ENCODE results near the gene RCC1. TPM values are rescaled to one million over a fixed set of nuclear protein-coding genes. Genes with fewer than 3 reads are reported as not detected.
"Not testable (repeated sequence)": the region's sequence is repeated elsewhere in the genome, so short reads cannot be mapped to it uniquely, and the experiment has no call there.

RCC1 gene
- total and polyA plus RNA-seq, 4 donors, result 2.2 to 21.8 (median 18.5) TPM

DNA sequence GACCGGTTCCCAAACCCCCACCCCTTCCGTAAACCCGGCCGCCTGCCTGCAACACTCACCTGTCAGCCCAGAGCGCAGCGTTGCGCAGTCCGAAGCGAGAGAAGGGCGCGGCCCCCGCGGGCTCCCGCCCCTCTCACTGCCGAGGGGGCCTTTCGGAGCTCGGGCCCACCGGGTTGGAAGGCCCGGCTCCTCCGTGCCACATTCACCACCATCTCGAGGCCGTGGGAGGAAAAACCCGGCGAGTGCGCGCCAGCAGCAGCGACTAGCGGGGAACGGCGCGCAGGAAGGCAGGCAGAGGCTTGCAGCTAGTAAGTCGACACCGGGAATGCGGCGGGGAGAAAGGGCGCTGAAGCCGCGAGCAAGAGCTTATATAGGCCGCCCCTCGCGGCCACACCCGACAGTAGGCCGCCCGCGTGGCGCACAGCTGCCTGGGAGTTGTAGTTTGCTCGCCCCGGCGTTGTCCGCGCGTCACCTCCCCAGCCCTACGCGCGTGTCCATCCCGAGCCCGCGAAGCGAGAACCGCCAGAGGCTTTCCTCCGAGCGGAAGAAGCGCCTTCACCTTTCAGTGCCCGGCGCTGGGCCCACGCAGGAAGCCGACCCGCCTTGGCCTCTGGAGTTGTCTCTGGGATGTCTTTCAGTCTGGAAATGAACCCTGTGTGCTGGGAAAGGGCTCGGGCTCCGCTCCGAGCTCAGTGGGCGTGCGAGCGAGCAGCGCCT is 75.8 kb downstream of the RCC1 start (continued):
- TF ChIP-seq, protein P1, sequence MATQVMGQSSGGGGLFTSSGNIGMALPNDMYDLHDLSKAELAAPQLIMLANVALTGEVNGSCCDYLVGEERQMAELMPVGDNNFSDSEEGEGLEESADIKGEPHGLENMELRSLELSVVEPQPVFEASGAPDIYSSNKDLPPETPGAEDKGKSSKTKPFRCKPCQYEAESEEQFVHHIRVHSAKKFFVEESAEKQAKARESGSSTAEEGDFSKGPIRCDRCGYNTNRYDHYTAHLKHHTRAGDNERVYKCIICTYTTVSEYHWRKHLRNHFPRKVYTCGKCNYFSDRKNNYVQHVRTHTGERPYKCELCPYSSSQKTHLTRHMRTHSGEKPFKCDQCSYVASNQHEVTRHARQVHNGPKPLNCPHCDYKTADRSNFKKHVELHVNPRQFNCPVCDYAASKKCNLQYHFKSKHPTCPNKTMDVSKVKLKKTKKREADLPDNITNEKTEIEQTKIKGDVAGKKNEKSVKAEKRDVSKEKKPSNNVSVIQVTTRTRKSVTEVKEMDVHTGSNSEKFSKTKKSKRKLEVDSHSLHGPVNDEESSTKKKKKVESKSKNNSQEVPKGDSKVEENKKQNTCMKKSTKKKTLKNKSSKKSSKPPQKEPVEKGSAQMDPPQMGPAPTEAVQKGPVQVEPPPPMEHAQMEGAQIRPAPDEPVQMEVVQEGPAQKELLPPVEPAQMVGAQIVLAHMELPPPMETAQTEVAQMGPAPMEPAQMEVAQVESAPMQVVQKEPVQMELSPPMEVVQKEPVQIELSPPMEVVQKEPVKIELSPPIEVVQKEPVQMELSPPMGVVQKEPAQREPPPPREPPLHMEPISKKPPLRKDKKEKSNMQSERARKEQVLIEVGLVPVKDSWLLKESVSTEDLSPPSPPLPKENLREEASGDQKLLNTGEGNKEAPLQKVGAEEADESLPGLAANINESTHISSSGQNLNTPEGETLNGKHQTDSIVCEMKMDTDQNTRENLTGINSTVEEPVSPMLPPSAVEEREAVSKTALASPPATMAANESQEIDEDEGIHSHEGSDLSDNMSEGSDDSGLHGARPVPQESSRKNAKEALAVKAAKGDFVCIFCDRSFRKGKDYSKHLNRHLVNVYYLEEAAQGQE (IDR thresholded peaks at IDR 0.05), result peak; percentile 96
- peak in 1 of 2 donors; percentile 36 for TF ChIP-seq RXRA (IDR thresholded peaks at IDR 0.05)
- peak; percentile 53 for TF ChIP-seq SP1 (IDR thresholded peaks at IDR 0.05)
- no peak for TF ChIP-seq FOXA1 (IDR thresholded peaks at IDR 0.05)

DNA sequence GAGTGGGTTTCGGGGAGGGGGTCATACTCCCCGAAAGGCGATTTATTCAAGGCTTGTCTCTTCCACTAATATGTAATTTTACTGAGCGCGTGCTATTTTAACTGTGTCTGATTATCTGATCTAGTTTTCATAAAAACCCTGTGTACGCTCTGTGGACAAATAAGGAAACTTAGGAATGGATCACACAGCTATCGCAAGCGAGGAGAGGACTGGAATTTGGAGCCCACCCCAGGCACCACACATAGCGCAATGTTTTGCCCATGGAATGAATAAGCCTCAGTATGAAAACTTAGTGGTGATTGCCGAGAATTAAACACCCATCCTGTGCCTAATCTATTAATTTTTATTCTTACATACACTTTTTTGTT is 76.4 kb downstream of the RCC1 start:
- H3K36me3 ChIP-seq (ENCODE audit: control insufficient read depth in 4 of 4, insufficient read depth in 3 of 4, low read depth in 1 of 4, low read length in 3 of 4), result peaks cover 2 to 19% (median 15%) of the 10 kb centered on the region in 4 donors
- peaks cover 0 to 28% (median 13%) of the 10 kb centered on the region in 4 donors for H3K4me1 ChIP-seq (ENCODE audit: control insufficient read depth in 4 of 4, insufficient read depth in 4 of 4, low read length in 3 of 4)
- WGBS, result 2% methylated on average over 10 of the region's 10 CpGs
- no peak for TF ChIP-seq JUND (IDR thresholded peaks at IDR 0.05)
- TF ChIP-seq, protein P2, sequence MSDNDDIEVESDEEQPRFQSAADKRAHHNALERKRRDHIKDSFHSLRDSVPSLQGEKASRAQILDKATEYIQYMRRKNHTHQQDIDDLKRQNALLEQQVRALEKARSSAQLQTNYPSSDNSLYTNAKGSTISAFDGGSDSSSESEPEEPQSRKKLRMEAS (IDR thresholded peaks at IDR 0.05), result no peak
- H3K4me3 ChIP-seq (ENCODE audit: low read depth in 1 of 3, low read length in 3 of 3), result peak overlapping the region; percentile 70 to 89 (median 79)
- no peaks in the 10 kb centered on the region for H3K9me3 ChIP-seq (ENCODE audit: control insufficient read depth in 4 of 4, low read length in 3 of 4)
- peak overlapping the region; percentile 81 to 89 for H3K27ac ChIP-seq (ENCODE audit: low read depth in 1 of 2, low read length in 2 of 2)
- H3K27me3 ChIP-seq (ENCODE audit: control insufficient read depth in 4 of 4, insufficient read depth in 4 of 4, low read length in 3 of 4), result no peaks in the 10 kb centered on the region
- no peak for DNase-seq (ENCODE audit: low spot score)
- peak overlapping the region; percentile 53 to 77 for H3K9ac ChIP-seq (ENCODE audit: low read depth in 1 of 2, low read length in 2 of 2)

DNA sequence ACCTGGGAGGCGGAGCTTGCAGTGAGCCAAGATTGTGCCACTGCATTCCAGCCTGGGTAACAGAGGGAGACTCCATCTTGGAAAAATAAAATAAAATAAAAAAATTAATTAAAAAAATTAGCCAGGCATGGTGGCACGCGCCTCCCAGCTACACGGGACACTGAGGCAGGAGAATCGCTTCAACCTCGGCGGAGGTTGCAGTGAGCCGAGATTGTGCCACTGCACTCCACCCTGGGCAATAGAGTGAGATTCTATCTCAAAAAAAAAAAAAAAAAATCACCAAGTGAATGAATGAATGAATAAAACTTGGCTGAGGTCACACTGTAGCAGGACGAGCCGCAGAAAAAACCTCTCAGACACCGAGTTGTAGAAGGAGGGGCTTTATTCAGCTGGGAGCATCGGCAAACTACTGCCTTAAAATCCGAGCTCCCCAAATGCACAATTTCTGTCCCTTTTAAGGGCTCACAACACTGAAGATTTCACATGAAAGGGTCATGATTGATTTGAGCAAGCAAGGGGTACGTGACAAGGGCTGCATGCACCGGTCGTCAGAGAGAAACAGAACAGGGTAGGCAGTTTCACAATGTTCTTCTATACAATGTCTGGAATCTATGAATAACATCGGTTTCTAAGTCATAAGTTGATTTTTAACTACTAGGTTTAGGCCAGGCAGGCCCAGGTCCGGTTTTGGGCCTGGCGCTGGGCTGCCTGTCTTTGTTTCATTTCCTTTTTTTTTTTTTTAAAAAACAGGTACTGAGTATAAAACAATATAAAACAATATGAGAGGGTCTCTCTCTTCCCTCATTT is 80.9 kb downstream of the RCC1 start:
- H3K27ac ChIP-seq (ENCODE audit: low read depth in 1 of 2, low read length in 2 of 2); H3K27me3 ChIP-seq (ENCODE audit: control insufficient read depth in 4 of 4, insufficient read depth in 4 of 4, low read length in 3 of 4); H3K9ac ChIP-seq (ENCODE audit: low read depth in 1 of 2, low read length in 2 of 2); H3K36me3 ChIP-seq (ENCODE audit: control insufficient read depth in 4 of 4, insufficient read depth in 3 of 4, low read depth in 1 of 4, low read length in 3 of 4); DNase-seq (ENCODE audit: low spot score); H3K4me3 ChIP-seq (ENCODE audit: low read depth in 1 of 3, low read length in 3 of 3); H3K9me3 ChIP-seq (ENCODE audit: control insufficient read depth in 4 of 4, low read length in 3 of 4): not testable (repeated sequence)
- peaks cover 0 to 11% (median 4%) of the 10 kb centered on the region in 4 donors for H3K4me1 ChIP-seq (ENCODE audit: control insufficient read depth in 4 of 4, insufficient read depth in 4 of 4, low read length in 3 of 4)
- 94% methylated on average over 19 of the region's 19 CpGs for WGBS

Small RNA genes within 50 kb of the gene (small RNA-seq; reads per million reads assigned to genes)
- gene RNU6ATAC27P (not detected), gene SNORA16A (not detected), gene SNORA44 (not detected), gene SNORA61 (not detected), gene SNORA73A (not detected), gene SNORA73B (33.4 reads per million, percentile 96 among the genes with 10 or more reads in this experiment), gene SNORD99 (2,202 reads per million, percentile 100 among the genes with 10 or more reads in this experiment)

Other genes with a start within 250 kb of the RCC1 start
- gene SESN2, start 246.5 kb upstream of the RCC1 start, total RNA-seq, result 10 to 100 TPM in 1 of 2 donors, 1 to 10 TPM in 1; 5.5 to 10.6 TPM
- gene SESN2, start 246.5 kb upstream of the RCC1 start, polyA plus RNA-seq, result 10 to 100 TPM; 10.7 to 13.0 TPM
- gene MED18, start 177.0 kb upstream of the RCC1 start, total RNA-seq, result 10 to 100 TPM; 13.0 to 18.5 TPM
- gene MED18, start 177.0 kb upstream of the RCC1 start, polyA plus RNA-seq, result 10 to 100 TPM in 1 of 2 donors, 1 to 10 TPM in 1; 7.4 to 10.9 TPM
- 10 to 100 TPM in 1 of 2 donors, 1 to 10 TPM in 1; 8.9 to 11.3 TPM for gene PHACTR4, start 136.3 kb upstream of the RCC1 start, total RNA-seq
- gene PHACTR4, start 136.3 kb upstream of the RCC1 start, polyA plus RNA-seq, result 10 to 100 TPM; 10.3 to 22.6 TPM
- 10 to 100 TPM in 1 of 2 donors, 1 to 10 TPM in 1; 8.5 to 12.0 TPM for gene TRNAU1AP, start 47.0 kb downstream of the RCC1 start, total RNA-seq
- 1 to 10 TPM; 5.6 to 9.2 TPM for gene TRNAU1AP, start 47.0 kb downstream of the RCC1 start, polyA plus RNA-seq
- gene RAB42, start 86.2 kb downstream of the RCC1 start, total RNA-seq, result 1 to 10 TPM; 1.1 to 5.9 TPM
- under 1 TPM; 0.35 to 0.92 TPM for gene RAB42, start 86.2 kb downstream of the RCC1 start, polyA plus RNA-seq
- gene TAF12, start 137.0 kb downstream of the RCC1 start, total RNA-seq, result 10 to 100 TPM in 1 of 2 donors, 1 to 10 TPM in 1; 9.5 to 14.2 TPM
- gene TAF12, start 137.0 kb downstream of the RCC1 start, polyA plus RNA-seq, result 10 to 100 TPM in 1 of 2 donors, 1 to 10 TPM in 1; 9.7 to 14.5 TPM
- gene RNU11, start 142.6 kb downstream of the RCC1 start, total RNA-seq, result not detected
- gene RNU11, start 142.6 kb downstream of the RCC1 start, polyA plus RNA-seq, result not detected
- 1 to 10 TPM; 5.4 to 6.1 TPM for gene GMEB1, start 162.7 kb downstream of the RCC1 start, total RNA-seq
- gene GMEB1, start 162.7 kb downstream of the RCC1 start, polyA plus RNA-seq, result 1 to 10 TPM; 1.8 to 2.2 TPM
- gene YTHDF2, start 230.9 kb downstream of the RCC1 start, total RNA-seq, result 10 to 100 TPM; 31.1 to 37.9 TPM
- gene YTHDF2, start 230.9 kb downstream of the RCC1 start, polyA plus RNA-seq, result 10 to 100 TPM; 21.1 to 28.7 TPM

Data from liver (tissue), 10 donors.